ENCODE results near the gene OLFM2. TPM values are rescaled to one million over a fixed set of nuclear protein-coding genes. Genes with fewer than 3 reads are reported as not detected.

OLFM2 gene
- total RNA-seq, 1 donor from 2014 or later, result 0.75 TPM

DNA sequence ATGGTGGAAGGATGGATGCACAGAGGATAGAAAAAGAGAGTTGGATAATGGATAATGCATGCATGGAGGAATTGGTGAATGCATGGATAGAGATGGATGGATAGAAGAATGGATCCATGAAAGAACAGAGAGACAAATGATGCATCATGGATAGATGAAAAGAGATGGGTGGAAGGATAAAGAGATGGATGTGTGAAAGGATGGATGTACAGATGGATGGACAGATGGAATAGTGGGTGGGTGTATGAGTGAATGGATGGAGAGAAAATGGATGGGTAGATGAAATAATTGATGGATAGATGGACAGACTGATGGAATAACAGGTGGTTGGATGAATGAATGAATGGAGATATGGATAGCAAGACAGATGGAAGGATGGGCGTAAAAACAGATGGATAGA, 25.7 kb downstream of the OLFM2 start:
- TF ChIP-seq CTCF (conservative IDR thresholded peaks at IDR 0.05; ENCODE audit: low read depth, low read length), result no peak
- no peak for DNase-seq (ENCODE audit: low read depth)
- H3K4me3 ChIP-seq (ENCODE audit: low read depth, low read length), result no peak overlapping the region

GRCh38 chr19:9909251-9909650, 27.1 kb downstream of the OLFM2 start:
- no peak overlapping the region for H3K4me3 ChIP-seq (ENCODE audit: low read depth, low read length)
- no peak for TF ChIP-seq CTCF (conservative IDR thresholded peaks at IDR 0.05; ENCODE audit: low read depth, low read length)
- no peak for DNase-seq (ENCODE audit: low read depth)

- H3K4me3 ChIP-seq (ENCODE audit: low read depth, low read length), result no peak overlapping the region
- no peak for DNase-seq (ENCODE audit: low read depth)
- TF ChIP-seq CTCF (conservative IDR thresholded peaks at IDR 0.05; ENCODE audit: low read depth, low read length), result no peak
Measured at GRCh38 chr19:9906475-9907087, 29.7 kb downstream of the OLFM2 start.

DNA sequence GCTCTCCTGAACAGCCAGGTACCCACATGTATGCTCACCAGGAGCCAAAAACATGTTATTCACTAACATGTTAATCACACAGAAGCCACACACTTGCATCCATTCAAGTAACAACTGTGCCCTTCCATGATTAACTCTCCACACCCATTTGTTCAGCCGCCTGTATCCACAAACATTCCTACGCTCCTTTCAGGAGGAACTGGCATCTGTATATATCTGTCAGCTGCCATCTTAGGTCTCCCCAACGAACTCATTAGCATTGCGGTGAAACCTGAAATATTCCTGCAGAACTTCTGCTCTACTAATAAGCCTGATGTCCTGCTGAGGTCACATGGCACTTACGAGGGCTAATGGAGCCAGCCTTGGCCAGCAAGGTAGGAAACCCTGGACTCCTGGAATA, 33.0 kb downstream of the OLFM2 start:
- no peak for DNase-seq (ENCODE audit: low read depth)
- no peak for TF ChIP-seq CTCF (conservative IDR thresholded peaks at IDR 0.05; ENCODE audit: low read depth, low read length)
- no peak overlapping the region for H3K4me3 ChIP-seq (ENCODE audit: low read depth, low read length)

GRCh38 chr19:9901642-9902041, 34.7 kb downstream of the OLFM2 start:
- TF ChIP-seq CTCF (conservative IDR thresholded peaks at IDR 0.05; ENCODE audit: low read depth, low read length), result no peak
- DNase-seq (ENCODE audit: low read depth), result no peak
- H3K4me3 ChIP-seq (ENCODE audit: low read depth, low read length), result no peak overlapping the region

DNA sequence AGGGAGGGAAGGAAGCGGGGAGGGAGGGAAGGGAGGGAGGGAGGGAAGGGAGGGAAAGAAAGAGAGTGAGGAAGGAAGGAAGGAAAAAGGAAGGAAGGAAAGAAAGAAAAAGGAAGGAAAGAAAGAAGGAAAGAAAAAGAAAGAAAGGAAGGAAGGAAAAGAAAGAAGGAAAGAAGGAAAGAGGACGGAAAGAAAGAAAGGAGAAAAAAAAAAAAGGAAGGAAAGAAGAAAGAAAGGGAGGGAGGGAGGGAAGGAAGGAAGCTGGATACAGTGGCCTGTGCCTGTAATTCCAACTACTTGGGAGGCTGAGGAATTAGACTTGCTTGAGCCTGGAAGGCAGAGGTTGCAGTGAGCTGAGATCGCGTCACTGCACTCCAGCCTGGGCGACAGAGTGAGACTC, 35.3 kb downstream of the OLFM2 start:
- no peak for TF ChIP-seq CTCF (conservative IDR thresholded peaks at IDR 0.05; ENCODE audit: low read depth, low read length)
- no peak overlapping the region for H3K4me3 ChIP-seq (ENCODE audit: low read depth, low read length)
- no peak for DNase-seq (ENCODE audit: low read depth)

DNA sequence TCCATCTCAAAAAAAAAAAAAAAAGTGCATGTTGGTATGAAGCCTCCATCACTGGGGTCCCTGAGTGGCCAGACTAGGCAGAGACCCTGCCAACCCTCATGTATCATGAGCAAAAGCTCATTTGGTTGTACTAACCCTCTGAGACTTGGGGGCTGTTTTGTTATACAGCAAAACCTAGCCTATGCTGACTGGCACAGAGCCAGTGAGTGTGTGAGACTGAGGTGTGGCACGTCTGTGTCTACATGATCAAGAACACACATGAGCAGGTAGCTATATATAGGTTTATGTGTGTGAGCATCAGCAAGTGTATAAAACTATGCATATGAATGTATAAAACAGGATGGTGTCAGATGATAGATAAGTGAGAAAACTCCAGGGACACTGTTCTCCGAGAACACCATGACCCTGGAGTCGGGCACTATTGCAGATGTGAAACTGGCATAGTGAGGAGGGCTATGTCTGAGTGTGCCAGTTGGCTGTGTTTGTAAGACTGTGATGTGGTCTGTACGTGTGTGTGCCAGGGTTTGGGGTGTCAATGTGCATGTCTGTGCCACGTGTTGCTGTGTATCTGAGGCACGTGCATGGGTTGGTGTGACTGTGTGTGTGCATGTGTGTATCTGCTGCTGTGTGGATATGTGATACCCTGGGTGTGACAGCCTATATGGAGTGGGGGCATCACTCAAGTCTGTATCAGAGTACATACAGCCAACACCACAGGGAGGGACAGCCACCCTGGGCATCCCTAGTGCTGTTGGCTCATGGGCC, 44.5 kb downstream of the OLFM2 start:
- no peak overlapping the region for H3K4me3 ChIP-seq (ENCODE audit: low read depth, low read length)
- DNase-seq (ENCODE audit: low read depth), result no peak
- TF ChIP-seq CTCF (conservative IDR thresholded peaks at IDR 0.05; ENCODE audit: low read depth, low read length), result no peak
